Calu3 (cell line): Measurements from ENCODE around the gene SLIT1. TPM values are rescaled to one million over a fixed set of nuclear protein-coding genes. Genes with fewer than 3 reads are reported as not detected.

Source experiments
- BruUV-seq: library from RNA; stranded (reverse); fragments of 400-500 nt; replicated peaks from 2 replicates; lab custom pipeline; 2021; lab: Mats Ljungman, UMichigan
- CTCF ChIA-PET: fragments of 300-600 bp; sonication (Branson Sonifier 250); formaldehyde crosslinking; loops from one replicate; lab custom pipeline; 2022; ENCODE audit warnings: antibody characterized with exemption; lab: Charles Lee
- DNase-seq: peaks from one replicate; pipeline ENCODE4 v3.0.0; 2022
- H3K27ac Mint-ChIP-seq: one replicate; pipeline ENCODE4 v1.8.0; 2022; ENCODE audit warnings: mixed read lengths; ENCODE audit not compliant: unreplicated experiment
- H3K27me3 Mint-ChIP-seq: one replicate; pipeline ENCODE4 v1.8.0; 2022; ENCODE audit warnings: mixed read lengths; ENCODE audit not compliant: unreplicated experiment
- H3K36me3 Mint-ChIP-seq: one replicate; pipeline ENCODE4 v1.8.0; 2022; ENCODE audit warnings: mild to moderate bottlenecking, moderate library complexity, mixed read lengths; ENCODE audit not compliant: insufficient read depth, unreplicated experiment
- H3K4me1 Mint-ChIP-seq: one replicate; pipeline ENCODE4 v1.8.0; 2022; ENCODE audit warnings: mild to moderate bottlenecking, low read depth, mixed read lengths; ENCODE audit not compliant: unreplicated experiment
- H3K4me3 Mint-ChIP-seq: one replicate; pipeline ENCODE4 v1.8.0; 2022; ENCODE audit warnings: mild to moderate bottlenecking, low read depth, moderate library complexity, mixed read lengths; ENCODE audit not compliant: unreplicated experiment
- H3K9me3 Mint-ChIP-seq: one replicate; pipeline ENCODE4 v1.8.0; 2022; ENCODE audit warnings: low read depth, mixed read lengths; ENCODE audit not compliant: unreplicated experiment
- CTCF ChIP-seq: fragments of 200-600 bp; IDR thresholded peaks from one replicate; pipeline ENCODE4 v1.8.0; 2022; ENCODE audit warnings: antibody characterized with exemption; ENCODE audit not compliant: unreplicated experiment
- intact Hi-C: fragments of 100-400 bp; cut with micrococcal nuclease; formaldehyde crosslinking; loops from one replicate; pipeline ENCODE4 v1.10.0; 2022; ENCODE audit not compliant: unreplicated experiment
- total RNA-seq: library from RNA; stranded (reverse); gene quantifications from 2 replicates; pipeline ENCODE4 v1.2.3, GENCODE V29; 2022

SLIT1 gene
- total RNA-seq, 1 experiment from 2014 or later = not detected

- CTCF ChIA-PET = interaction anchor here (0.9 kb wide), 1 partner anchor 38 kb away, joined by 3 read pairs; no protein-coding TSS in a partner anchor
- Mint-ChIP-seq H3K27ac (no peak overlapping the region), H3K27me3 (no peaks in the 10 kb centered on the region), H3K4me3 (no peak overlapping the region), H3K4me1 (no peaks in the 10 kb centered on the region), H3K36me3 (peaks cover 1% of the 10 kb centered on the region), H3K9me3 (no peaks in the 10 kb centered on the region)
- intact Hi-C loops = no loop called here
- DNase-seq = no peak
- TF ChIP-seq CTCF = no peak
- no TSS peak for BruUV-seq
These were observed 167.2 kb downstream of the SLIT1 start for GRCh38 chr10:97018251-97019212.

DNA sequence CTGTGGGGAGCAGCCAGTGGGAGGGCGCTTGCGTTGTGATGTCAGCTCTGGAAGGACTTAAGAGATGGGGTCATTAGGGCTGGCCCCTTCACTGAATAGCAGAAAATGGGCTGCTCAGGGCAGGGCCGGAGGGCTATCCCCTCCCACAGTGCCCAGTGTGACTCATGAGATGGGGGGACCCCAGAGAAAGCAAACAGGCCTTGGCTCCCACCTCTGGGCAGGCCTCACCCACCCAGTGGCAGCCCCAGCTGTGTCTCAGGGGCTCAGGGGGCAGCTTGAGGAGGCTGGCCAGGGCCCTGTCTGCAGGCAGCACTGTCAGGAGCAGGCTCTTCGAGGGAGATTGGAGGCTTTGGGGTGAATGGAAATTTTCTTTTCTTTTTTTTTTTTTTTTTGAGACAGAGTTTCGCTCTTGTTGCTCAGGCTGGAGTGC is 168.3 kb downstream of the SLIT1 start:
- intact Hi-C loops = no loop called here
- no peak for TF ChIP-seq CTCF
- H3K4me1 Mint-ChIP-seq = no peaks in the 10 kb centered on the region
- no peak overlapping the region for H3K4me3 Mint-ChIP-seq
- no peaks in the 10 kb centered on the region for H3K9me3 Mint-ChIP-seq
- CTCF ChIA-PET = interaction anchor here (0.9 to 1.4 kb wide), 2 partner anchors 8 to 39 kb away, joined by 3 to 5 read pairs; no protein-coding TSS in a partner anchor
- no peak for DNase-seq
- H3K27me3 Mint-ChIP-seq = no peaks in the 10 kb centered on the region
- H3K27ac Mint-ChIP-seq = no peak overlapping the region
- no TSS peak for BruUV-seq
- no peaks in the 10 kb centered on the region for H3K36me3 Mint-ChIP-seq

DNA sequence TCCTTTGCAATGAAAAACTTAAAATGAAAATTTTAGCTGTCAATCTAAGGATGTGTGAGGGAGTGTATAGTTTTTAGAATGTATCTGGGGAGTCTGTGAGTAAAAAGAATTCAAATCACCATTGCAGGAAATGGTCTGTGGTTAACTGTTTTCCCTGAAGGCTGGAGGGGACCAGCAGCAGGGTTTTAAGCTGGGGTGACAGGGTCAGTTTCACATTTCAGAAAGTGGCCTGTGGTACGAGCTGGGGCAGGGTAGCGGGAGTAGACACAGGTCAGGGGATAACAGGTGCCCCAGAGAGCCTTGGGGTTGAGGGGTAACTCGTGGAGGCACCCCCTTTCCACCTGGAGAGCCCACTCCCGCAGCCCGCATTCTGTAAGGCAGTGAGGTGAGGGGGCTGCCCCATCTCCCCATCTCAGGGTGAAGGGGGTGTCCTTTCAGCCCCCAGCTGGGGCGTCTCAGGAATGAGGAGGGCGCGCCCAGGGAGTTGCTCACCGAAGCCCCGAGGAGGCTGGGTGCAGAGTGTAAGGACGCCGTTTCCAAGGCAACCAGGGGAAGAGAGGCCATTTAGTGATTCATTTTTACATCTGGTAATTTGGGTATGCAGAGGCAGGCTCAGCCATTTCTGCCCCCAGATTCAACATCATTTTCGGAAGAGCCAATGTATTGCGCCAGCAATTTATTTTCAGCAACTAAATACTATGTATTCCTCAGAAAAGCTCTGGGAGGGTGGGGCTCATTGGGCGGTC is 168.9 kb downstream of the SLIT1 start:
- peaks cover 4% of the 10 kb centered on the region for H3K27me3 Mint-ChIP-seq
- no peak for DNase-seq
- no TSS peak for BruUV-seq
- CTCF ChIA-PET = interaction anchor here (1.4 kb wide), 1 partner anchor 9 kb away, joined by 5 read pairs; no protein-coding TSS in a partner anchor
- no peaks in the 10 kb centered on the region for H3K4me1 Mint-ChIP-seq
- H3K36me3 Mint-ChIP-seq = no peaks in the 10 kb centered on the region
- no peaks in the 10 kb centered on the region for H3K9me3 Mint-ChIP-seq
- TF ChIP-seq CTCF = no peak
- intact Hi-C loops = no loop called here
- H3K27ac Mint-ChIP-seq = no peak overlapping the region
- H3K4me3 Mint-ChIP-seq = no peak overlapping the region

DNA sequence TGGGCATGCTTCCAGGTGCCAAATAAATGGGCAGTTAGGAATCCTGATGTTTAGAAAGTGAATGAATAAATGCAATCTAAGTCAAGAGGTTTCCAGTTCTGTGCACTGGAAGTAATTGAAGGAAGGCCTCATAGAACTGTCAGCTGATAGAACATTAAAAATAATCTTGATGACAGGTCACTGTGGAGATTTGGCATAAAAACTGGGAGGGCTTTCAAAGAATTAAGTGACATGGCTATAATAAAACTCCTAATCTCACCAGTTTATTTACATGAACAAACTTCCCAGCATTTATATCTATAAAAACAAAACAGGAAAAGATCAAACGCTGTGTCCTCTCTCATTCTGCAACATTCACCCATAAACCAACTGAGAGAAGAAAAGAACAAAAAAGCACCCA is 170.5 kb downstream of the SLIT1 start:
- no TSS peak for BruUV-seq
- no peaks in the 10 kb centered on the region for H3K9me3 Mint-ChIP-seq
- H3K27ac Mint-ChIP-seq = no peak overlapping the region

More for the DNA sequence above, 170.5 kb downstream of the SLIT1 start:
- Mint-ChIP-seq H3K36me3 (no peaks in the 10 kb centered on the region), H3K4me3 (no peak overlapping the region), H3K4me1 (no peaks in the 10 kb centered on the region), H3K27me3 (peaks cover 21% of the 10 kb centered on the region)
- CTCF ChIA-PET = no interaction called here
- intact Hi-C loops = no loop called here
- no peak for TF ChIP-seq CTCF
- no peak for DNase-seq
